AG10803 (cell line): ENCODE measurements around the gene STK39.
A peak's percentile ranks its signal among the peaks of the same experiment; 100 is the strongest.

Experiments
- DNase-seq: peaks from one replicate; pipeline ENCODE4 v3.0.0; 2010; ENCODE audit warnings: low read depth
- H3K4me3 ChIP-seq: 2 replicates; pipeline ENCODE4 v1.5.1; 2011; ENCODE audit warnings: mild to moderate bottlenecking, low read length, control low read depth
- CTCF ChIP-seq: conservative IDR thresholded peaks from 2 replicates; pipeline ENCODE4 v1.5.1; 2011; ENCODE audit warnings: mild to moderate bottlenecking, low read length, control low read depth, inconsistent platforms

STK39 gene

DNA sequence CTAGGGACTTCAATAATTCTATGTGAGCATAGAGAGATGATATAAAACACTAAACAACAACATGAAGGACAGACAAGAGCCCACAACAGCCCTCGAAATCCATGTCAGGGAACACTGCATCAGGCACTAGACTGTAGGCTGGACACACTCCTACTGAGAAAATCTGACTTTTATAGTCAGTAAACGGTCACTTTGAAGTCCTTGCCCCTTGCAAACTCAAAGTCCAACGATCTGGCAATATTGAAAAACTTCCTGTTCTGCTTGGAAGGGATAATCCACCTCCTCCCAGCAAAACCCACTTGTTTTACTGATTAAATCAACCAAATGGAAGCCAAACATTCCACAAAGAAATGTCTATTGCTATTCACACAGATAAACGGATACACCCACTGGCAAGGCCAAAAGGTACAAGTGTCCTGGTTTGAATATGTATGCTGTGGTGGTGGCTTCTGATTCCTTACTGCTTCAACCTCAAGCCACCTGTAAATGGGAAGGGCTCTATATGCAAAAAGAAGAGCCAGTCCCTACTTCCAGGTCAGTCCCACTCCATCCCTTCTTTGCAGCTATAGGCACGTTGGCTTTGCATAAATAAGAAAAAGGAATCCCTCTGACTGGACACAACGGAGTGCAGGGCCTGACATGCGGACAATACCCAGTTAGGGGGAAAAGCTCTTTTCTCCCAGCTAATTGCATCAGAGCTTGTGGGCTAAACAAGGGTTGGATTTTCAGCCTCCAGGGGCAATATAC lies 56.6 kb downstream of the STK39 start:
- DNase-seq: no peak
- no peak overlapping the region for H3K4me3 ChIP-seq
- no peak for TF ChIP-seq CTCF

GRCh38 chr2:168189835-168190569 lies 57.4 kb downstream of the STK39 start:
- H3K4me3 ChIP-seq: no peak overlapping the region
- peak; percentile 48 for DNase-seq
- TF ChIP-seq CTCF: no peak

- H3K4me3 ChIP-seq: no peak overlapping the region
- TF ChIP-seq CTCF: no peak
- DNase-seq: no peak
These were observed 59.4 kb downstream of the STK39 start for GRCh38 chr2:168188002-168188401.

GRCh38 chr2:168186452-168186851 lies 60.9 kb downstream of the STK39 start:
- no peak for TF ChIP-seq CTCF
- H3K4me3 ChIP-seq: no peak overlapping the region
- no peak for DNase-seq

DNA sequence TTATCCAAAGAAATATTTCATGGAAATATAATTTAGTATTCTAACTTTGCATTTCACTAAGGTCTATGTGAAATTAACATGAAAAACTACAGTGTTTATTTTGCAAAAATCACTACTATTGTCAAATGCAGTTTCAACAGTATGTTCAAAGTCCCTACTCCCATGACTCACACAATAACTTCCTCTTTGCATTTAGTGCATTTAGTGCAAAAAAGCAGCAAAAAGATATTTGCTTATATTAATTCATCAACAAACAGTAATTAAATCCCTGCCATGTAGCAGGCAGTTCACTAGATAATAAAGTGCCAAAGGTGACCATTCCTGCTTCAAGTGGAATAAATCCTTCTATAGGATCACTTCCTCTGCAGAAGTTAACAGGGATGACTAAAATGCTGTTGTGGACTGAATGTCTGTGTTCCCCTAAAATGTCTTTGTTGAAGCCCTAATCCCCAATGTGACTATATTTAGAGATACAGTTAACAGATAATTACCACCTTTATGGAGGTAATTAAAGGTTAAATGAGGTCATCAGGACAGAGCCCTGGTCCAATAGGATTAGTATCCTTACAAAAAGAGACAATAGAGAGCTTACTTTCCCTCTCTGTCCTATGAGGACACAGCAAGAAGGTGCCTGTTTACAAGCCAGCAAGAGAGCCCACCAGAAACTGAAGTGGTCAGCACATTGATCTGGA lies 61.7 kb downstream of the STK39 start:
- H3K4me3 ChIP-seq: no peak overlapping the region
- no peak for DNase-seq
- no peak for TF ChIP-seq CTCF

GRCh38 chr2:168184681-168185513 lies 62.5 kb downstream of the STK39 start:
- peak; percentile 40 for DNase-seq
- no peak for TF ChIP-seq CTCF
- H3K4me3 ChIP-seq: no peak overlapping the region
